Measurements from ENCODE around the gene TMEM169.

Gene TMEM169

DNA sequence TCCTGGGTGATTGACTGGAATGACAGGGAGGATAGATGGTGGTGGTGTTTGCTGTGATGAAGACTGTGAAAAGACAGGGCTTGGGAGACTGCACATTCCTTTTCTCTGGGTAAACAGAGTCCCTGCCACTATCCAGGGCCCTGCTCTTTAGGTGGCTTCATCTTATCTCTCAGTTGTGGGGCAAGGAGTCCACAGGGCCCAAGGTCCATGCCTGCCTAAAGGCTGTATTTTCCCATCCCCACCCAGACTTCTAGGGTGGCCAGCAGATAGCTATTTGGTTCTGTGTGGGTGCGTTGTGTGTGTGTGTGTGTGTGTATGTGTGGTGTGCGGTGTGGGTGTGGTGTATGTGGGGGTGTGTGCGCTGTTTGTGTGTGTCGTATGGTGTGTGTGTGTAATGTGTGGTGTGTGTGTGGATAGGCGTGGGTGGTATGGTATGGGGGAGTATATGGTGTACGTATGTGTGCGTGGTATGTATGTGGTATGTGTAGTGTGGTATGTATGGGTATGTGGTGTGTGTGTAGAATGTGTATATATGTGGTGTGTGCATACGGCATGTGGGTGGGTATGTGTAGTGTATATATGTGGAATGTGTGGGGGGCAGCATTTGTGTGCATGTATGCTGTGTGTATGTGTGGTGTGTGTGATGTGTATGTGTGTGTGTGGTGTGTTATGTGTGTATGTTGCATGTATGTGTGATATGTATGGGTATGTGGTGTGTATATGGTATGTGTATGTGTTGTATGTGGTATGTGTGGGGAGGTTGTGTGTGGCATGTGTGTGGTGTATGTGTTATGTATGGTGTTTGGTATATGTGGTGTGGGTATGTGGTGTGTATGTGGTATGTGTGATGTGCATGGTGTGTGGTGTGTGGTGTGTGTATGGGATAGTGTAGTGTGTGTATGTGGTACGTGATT is 17.0 kb downstream of the TMEM169 start:
- DNase-seq (ENCODE audit: low read depth, low spot score) = no peak
- TF ChIP-seq CTCF (IDR thresholded peaks at IDR 0.05; ENCODE audit: low read depth, low read length) = no peak
- no peak overlapping the region for H3K4me3 ChIP-seq (ENCODE audit: low read depth, low read length)
- in situ Hi-C loops (cut with HindIII; ENCODE audit: low sequenced_read_pairs) = no loop called here

DNA sequence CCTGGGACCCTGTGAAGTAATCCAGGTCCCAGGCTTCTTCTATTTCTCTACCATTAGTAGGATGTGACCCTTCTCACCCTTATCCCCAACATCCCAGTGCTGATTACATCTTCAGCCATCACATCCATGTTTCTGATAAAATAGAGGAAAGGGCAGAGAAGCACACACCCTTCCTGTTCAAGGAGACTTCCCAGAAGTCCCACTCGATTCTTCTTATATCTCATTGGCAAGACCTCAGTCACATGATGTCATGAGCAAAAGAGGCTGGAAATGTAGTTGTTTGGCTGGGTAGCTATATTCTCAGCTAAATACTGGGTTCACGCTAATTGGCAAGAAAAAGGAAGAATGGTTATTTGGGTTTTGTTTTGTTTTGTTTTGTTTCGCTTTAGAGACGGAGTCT is 19.4 kb downstream of the TMEM169 start:
- in situ Hi-C loops (cut with HindIII; ENCODE audit: low sequenced_read_pairs) = no loop called here
- no peak for TF ChIP-seq CTCF (IDR thresholded peaks at IDR 0.05; ENCODE audit: low read depth, low read length)
- DNase-seq (ENCODE audit: low read depth, low spot score) = no peak
- no peak overlapping the region for H3K4me3 ChIP-seq (ENCODE audit: low read depth, low read length)

- no peak for DNase-seq (ENCODE audit: low read depth, low spot score)
- in situ Hi-C loops (cut with HindIII; ENCODE audit: low sequenced_read_pairs) = no loop called here
- no peak for TF ChIP-seq CTCF (IDR thresholded peaks at IDR 0.05; ENCODE audit: low read depth, low read length)
These were observed 21.5 kb downstream of the TMEM169 start for GRCh38 chr2:216103213-216103612.

GRCh38 chr2:216104691-216105090 is 23.0 kb downstream of the TMEM169 start:
- in situ Hi-C loops (cut with HindIII; ENCODE audit: low sequenced_read_pairs) = no loop called here
- no peak for TF ChIP-seq CTCF (IDR thresholded peaks at IDR 0.05; ENCODE audit: low read depth, low read length)
- no peak for DNase-seq (ENCODE audit: low read depth, low spot score)
- H3K4me3 ChIP-seq (ENCODE audit: low read depth, low read length) = no peak overlapping the region

More at GRCh38 chr2:216103213-216103612, 21.5 kb downstream of the TMEM169 start:
- H3K4me3 ChIP-seq (ENCODE audit: low read depth, low read length) = no peak overlapping the region

- in situ Hi-C loops (cut with HindIII; ENCODE audit: low sequenced_read_pairs) = no loop called here
- peak overlapping the region; percentile 12 for H3K4me3 ChIP-seq (ENCODE audit: low read depth, low read length)
These were observed 25.6 kb downstream of the TMEM169 start for GRCh38 chr2:216107320-216107719.

DNA sequence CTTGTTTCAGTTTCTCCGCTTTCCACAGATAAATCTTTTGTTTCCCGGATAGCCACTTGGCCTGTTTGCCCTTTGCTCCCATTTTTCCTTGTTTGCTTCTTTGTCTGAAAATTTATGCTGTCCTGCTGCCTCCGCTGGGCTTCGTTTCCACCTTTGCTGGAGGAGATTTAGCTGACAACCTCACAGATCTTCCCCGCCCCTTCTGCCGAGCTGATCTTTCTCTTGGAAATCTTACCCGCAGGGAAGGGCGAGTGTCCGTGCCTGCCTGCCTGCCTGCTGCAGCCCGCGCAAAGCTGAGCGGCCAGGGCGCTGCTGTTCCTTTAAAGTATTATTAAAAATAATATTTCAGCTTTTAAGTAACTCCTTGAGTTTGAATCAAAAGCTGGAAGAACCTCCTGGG is 26.0 kb downstream of the TMEM169 start:
- in situ Hi-C loops (cut with HindIII; ENCODE audit: low sequenced_read_pairs) = no loop called here
- no peak for DNase-seq (ENCODE audit: low read depth, low spot score)
- peak overlapping the region; percentile 12 for H3K4me3 ChIP-seq (ENCODE audit: low read depth, low read length)
- TF ChIP-seq CTCF (IDR thresholded peaks at IDR 0.05; ENCODE audit: low read depth, low read length) = no peak

More at GRCh38 chr2:216107320-216107719, 25.6 kb downstream of the TMEM169 start:
- no peak for TF ChIP-seq CTCF (IDR thresholded peaks at IDR 0.05; ENCODE audit: low read depth, low read length)
- DNase-seq (ENCODE audit: low read depth, low spot score) = no peak

Data from astrocyte of the spinal cord (primary cell).